Esophagus muscularis mucosa (tissue), 4 donors: Measurements from ENCODE around the gene BBS9. TPM values are rescaled to one million over a fixed set of nuclear protein-coding genes. Genes with fewer than 3 reads are reported as not detected.

ENCODE experiments used
- DNase-seq: peaks from one replicate; pipeline ENCODE4 v3.0.0-alpha.2; 2017; ENCODE audit errors: extremely low spot score
- H3K27ac ChIP-seq, 4 donors: fragments of 200-600 bp; sonication (generic); replicated peaks in 1 of 4; 1 replicate in 3 of 4; 2 replicates in 1 of 4; pipeline ENCODE4 v1.5.1; 2016 to 2019; ENCODE audit warnings: mild to moderate bottlenecking in 1 of 4
- H3K27me3 ChIP-seq, 4 donors: fragments of 200-600 bp; sonication (generic); one replicate each; pipeline versions ENCODE4 v1.5.1 to v1.6.0; 2016 to 2019
- H3K36me3 ChIP-seq, 4 donors: fragments of 200-600 bp; sonication (generic); one replicate each; pipeline ENCODE4 v1.5.1; 2016 to 2019
- H3K4me1 ChIP-seq, 4 donors: fragments of 200-600 bp; sonication (generic); one replicate each; pipeline ENCODE4 v1.5.1; 2016 to 2019
- H3K4me3 ChIP-seq, 4 donors: fragments of 200-600 bp; sonication (generic); 1 replicate in 2 of 4; 2 replicates in 2 of 4; pipeline ENCODE4 v1.5.1; 2016 to 2019; ENCODE audit warnings: mild to moderate bottlenecking in 4 of 4, moderate library complexity in 1 of 4
- H3K9me3 ChIP-seq, 4 donors: fragments of 200-600 bp; sonication (generic); 1 replicate in 3 of 4; 2 replicates in 1 of 4; pipeline ENCODE4 v1.5.1; 2016 to 2019
- CTCF ChIP-seq, 3 experiments: fragments of 200-600 bp in 2 of 3; fragments of 450-650 bp in 1 of 3; sonication (generic) in 2 of 3; IDR thresholded peaks; one replicate each; pipeline ENCODE4 v1.5.1; 2017 to 2019; ENCODE audit warnings: antibody characterized with exemption in 3 of 3, mild to moderate bottlenecking in 2 of 3, moderate library complexity in 1 of 3
- EP300 ChIP-seq: sonication (generic); formaldehyde crosslinking; IDR thresholded peaks from one replicate; pipeline ENCODE4 v1.6.1; 2017; ENCODE audit warnings: antibody characterized with exemption
- POLR2A ChIP-seq: fragments of 450-650 bp; IDR thresholded peaks from one replicate; pipeline ENCODE4 v1.6.1; 2017; ENCODE audit warnings: antibody characterized with exemption, moderate library complexity, mild to moderate bottlenecking, low read depth
- POLR2AphosphoS5 ChIP-seq, 2 donors: sonication (generic); formaldehyde crosslinking; IDR thresholded peaks; one replicate each; pipeline ENCODE4 v1.6.1; 2017; ENCODE audit warnings: antibody characterized with exemption in 2 of 2
- WGBS: methylation state at CpG from one replicate; pipeline ENCODE4 v1.1.5; 2018; 5-methylcytosine and 5-hydroxymethylcytosine counted together
- intact Hi-C: fragments of 100-400 bp; cut with DNase I; formaldehyde crosslinking; loops from one replicate; pipeline ENCODE4 v1.15.1; 2023
- total RNA-seq, 4 donors: library from RNA; depleted of rRNA; stranded (reverse); fragments of >200 nt; gene quantifications; one replicate each; pipeline versions ENCODE4 v1.1.0 to v1.2.1, GENCODE V29; 2016

BBS9 gene
- total RNA-seq, 4 donors from 2014 or later: 14.7 to 20.8 (median 16.3) TPM

- no peak for DNase-seq
- intact Hi-C loops: no loop called here
- Histone ChIP-seq H3K27me3 (no peaks in the 10 kb centered on the region), H3K4me1 (peaks cover 0 to 7% (median 0%) of the 10 kb centered on the region in 4 donors), H3K9me3 (no peaks in the 10 kb centered on the region), H3K36me3 (no peaks in the 10 kb centered on the region), H3K27ac (no peak overlapping the region), H3K4me3 (no peak overlapping the region)
- TF ChIP-seq POLR2A (no peak), CTCF (IDR thresholded peaks at IDR 0.05) (no peak), EP300 (no peak), POLR2AphosphoS5 (IDR thresholded peaks at IDR 0.05) (no peak)
- 97% methylated on average over 2 of the region's 2 CpGs for WGBS
Measured at GRCh38 chr7:33190688-33191304, 61.4 kb downstream of the BBS9 start.

GRCh38 chr7:33191340-33191739 is 62.0 kb downstream of the BBS9 start:
- H3K36me3 ChIP-seq: no peaks in the 10 kb centered on the region
- H3K9me3 ChIP-seq: no peaks in the 10 kb centered on the region
- no peak for TF ChIP-seq POLR2A
- no peak for TF ChIP-seq POLR2AphosphoS5 (IDR thresholded peaks at IDR 0.05)
- TF ChIP-seq EP300: no peak
- TF ChIP-seq CTCF (IDR thresholded peaks at IDR 0.05): no peak
- H3K27me3 ChIP-seq: no peaks in the 10 kb centered on the region
- no peak for DNase-seq
- H3K27ac ChIP-seq: no peak overlapping the region
- H3K4me3 ChIP-seq: no peak overlapping the region
- peaks cover 0 to 7% (median 0%) of the 10 kb centered on the region in 4 donors for H3K4me1 ChIP-seq
- intact Hi-C loops: no loop called here

- 83% methylated on average over 2 of the region's 2 CpGs for WGBS
Measured at GRCh38 chr7:33192695-33193291, 63.4 kb downstream of the BBS9 start.

DNA sequence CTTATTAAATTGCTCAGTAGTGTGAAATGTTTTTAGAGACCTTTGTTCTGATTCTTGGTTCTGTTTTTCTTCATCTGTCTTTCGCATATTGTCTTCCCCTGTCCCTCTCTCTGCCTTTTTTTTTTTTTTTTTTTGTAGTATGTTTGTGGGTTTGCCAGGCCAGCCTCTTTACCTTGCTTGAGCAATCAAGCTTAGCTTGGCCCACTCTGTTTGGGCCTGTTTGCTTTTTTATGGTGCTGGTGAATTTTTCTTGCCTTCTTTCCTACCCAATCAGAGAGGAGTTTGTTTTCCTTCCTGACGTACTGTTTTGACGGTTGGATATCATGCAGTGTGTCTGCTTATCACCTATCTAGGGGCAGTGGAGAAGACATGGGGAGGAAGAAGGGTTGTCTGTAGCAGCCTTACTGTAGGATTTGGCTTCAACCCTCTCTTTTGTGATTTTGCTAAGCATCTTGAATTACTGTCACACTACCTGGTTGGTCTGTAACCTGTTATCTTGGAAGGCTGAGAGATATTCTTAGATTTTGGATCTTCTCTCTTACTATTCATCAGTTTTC is 64.0 kb downstream of the BBS9 start:
- WGBS: 98% methylated on average over 3 of the region's 3 CpGs

More at GRCh38 chr7:33192695-33193291, 63.4 kb downstream of the BBS9 start:
- TF ChIP-seq POLR2AphosphoS5 (IDR thresholded peaks at IDR 0.05) (no peak), POLR2A (no peak), EP300 (no peak), CTCF (IDR thresholded peaks at IDR 0.05) (no peak)
- Histone ChIP-seq H3K36me3 (no peaks in the 10 kb centered on the region), H3K27me3 (no peaks in the 10 kb centered on the region), H3K4me1 (peaks cover 0 to 7% (median 0%) of the 10 kb centered on the region in 4 donors), H3K27ac (no peak overlapping the region), H3K9me3 (no peaks in the 10 kb centered on the region), H3K4me3 (no peak overlapping the region)
- no peak for DNase-seq
- intact Hi-C loops: no loop called here

More for the DNA sequence above, 64.0 kb downstream of the BBS9 start:
- H3K36me3 ChIP-seq: no peaks in the 10 kb centered on the region
- DNase-seq: no peak
- H3K4me3 ChIP-seq: no peak overlapping the region
- no peak overlapping the region for H3K27ac ChIP-seq
- intact Hi-C loops: no loop called here
- H3K27me3 ChIP-seq: no peaks in the 10 kb centered on the region
- H3K4me1 ChIP-seq: peaks cover 0 to 7% (median 0%) of the 10 kb centered on the region in 4 donors
- no peaks in the 10 kb centered on the region for H3K9me3 ChIP-seq
- no peak for TF ChIP-seq CTCF (IDR thresholded peaks at IDR 0.05)
